ENCODE measurements around the gene ALG14.
"Not testable (repeated sequence)": the region's sequence is repeated elsewhere in the genome, so short reads cannot be mapped to it uniquely, and the experiment has no call there.

Gene ALG14

GRCh38 chr1:94951509-94952208, 121.1 kb downstream of the ALG14 start:
- no peak for DNase-seq

- DNase-seq = no peak
These were observed 121.7 kb downstream of the ALG14 start for GRCh38 chr1:94951046-94951445.

- no peak for DNase-seq
These were observed 122.8 kb downstream of the ALG14 start for GRCh38 chr1:94949681-94950661.

- DNase-seq = no peak
These were observed 125.3 kb downstream of the ALG14 start for GRCh38 chr1:94947437-94947836.

GRCh38 chr1:94946886-94947285, 125.9 kb downstream of the ALG14 start:
- DNase-seq = no peak

GRCh38 chr1:94942171-94943128, 130.3 kb downstream of the ALG14 start:
- DNase-seq = no peak

GRCh38 chr1:94941480-94941879, 131.3 kb downstream of the ALG14 start:
- DNase-seq = not testable (repeated sequence)

GRCh38 chr1:94940738-94941137, 132.0 kb downstream of the ALG14 start:
- DNase-seq = no peak

- DNase-seq = no peak
These were observed 134.9 kb downstream of the ALG14 start for GRCh38 chr1:94937820-94938219.

- DNase-seq = no peak
These were observed 135.7 kb downstream of the ALG14 start for GRCh38 chr1:94936861-94937620.

GRCh38 chr1:94935476-94935875, 137.3 kb downstream of the ALG14 start:
- DNase-seq = no peak

- DNase-seq = no peak
These were observed 137.7 kb downstream of the ALG14 start for GRCh38 chr1:94935034-94935433.

- no peak for DNase-seq
These were observed 138.2 kb downstream of the ALG14 start for GRCh38 chr1:94934551-94934950.

GRCh38 chr1:94931254-94931841, 141.4 kb downstream of the ALG14 start:
- no peak for DNase-seq

- no peak for DNase-seq
These were observed 143.2 kb downstream of the ALG14 start for GRCh38 chr1:94929351-94930217.

GRCh38 chr1:94928293-94928939, 144.3 kb downstream of the ALG14 start:
- no peak for DNase-seq

GRCh38 chr1:94927405-94928175, 145.2 kb downstream of the ALG14 start:
- no peak for DNase-seq

GRCh38 chr1:94926915-94927404, 145.8 kb downstream of the ALG14 start, which contains the start of gene CNN3:
TSS of gene CNN3 (minus strand) at chr1:94927110. CDS start at chr1:94926894, 216 bp downstream.
- peak; percentile 49 for DNase-seq
